GM18502 (cell line): ENCODE measurements around the gene PKMYT1.

Source experiments
- ATAC-seq: cut with Tn5 transposase; IDR thresholded peaks from one replicate; pipeline ENCODE4 v1.9.1; 2021; ENCODE audit warnings: mild to moderate bottlenecking; ENCODE audit not compliant: unreplicated experiment, poor library complexity

The PKMYT1 gene

GRCh38 chr16:3019594-3020246 is 39.5 kb upstream of the PKMYT1 start:
- no peak for ATAC-seq

- ATAC-seq: no peak
Measured at GRCh38 chr16:3017794-3018506, 37.7 kb upstream of the PKMYT1 start, which contains the start of gene CLDN6. Gene CLDN6, minus strand, starts transcription at chr16:3018183. Its CDS starts 2,162 bp downstream, at chr16:3016021.

GRCh38 chr16:3017344-3017743 is 37.1 kb upstream of the PKMYT1 start:
- no peak for ATAC-seq

- ATAC-seq: no peak
Measured at GRCh38 chr16:3015865-3016521, 35.7 kb upstream of the PKMYT1 start.

GRCh38 chr16:3014971-3015370 is 34.7 kb upstream of the PKMYT1 start:
- ATAC-seq: no peak

- no peak for ATAC-seq
Measured at GRCh38 chr16:3013998-3014690, 33.9 kb upstream of the PKMYT1 start.

GRCh38 chr16:3013491-3013951 is 33.3 kb upstream of the PKMYT1 start:
- ATAC-seq: no peak

- ATAC-seq: no peak
Measured at GRCh38 chr16:3012828-3013420, 32.7 kb upstream of the PKMYT1 start, which contains the start of gene CLDN9. Gene CLDN9, plus strand, starts transcription at chr16:3012923. Its CDS starts 440 bp downstream, at chr16:3013363.

- ATAC-seq: no peak
Measured at GRCh38 chr16:3012246-3012645, 32.0 kb upstream of the PKMYT1 start.

- ATAC-seq: no peak
Measured at GRCh38 chr16:3010510-3010909, 30.3 kb upstream of the PKMYT1 start.

- no peak for ATAC-seq
Measured at GRCh38 chr16:3009568-3010390, 29.5 kb upstream of the PKMYT1 start.

GRCh38 chr16:3008690-3009037 is 28.4 kb upstream of the PKMYT1 start:
- no peak for ATAC-seq

- ATAC-seq: no peak
Measured at GRCh38 chr16:3007957-3008689, 27.9 kb upstream of the PKMYT1 start.

GRCh38 chr16:3007059-3007956 is 27.1 kb upstream of the PKMYT1 start:
- ATAC-seq: no peak

- ATAC-seq: no peak
Measured at GRCh38 chr16:3004781-3005284, 24.6 kb upstream of the PKMYT1 start.

- peak; percentile 26 for ATAC-seq
Measured at GRCh38 chr16:3004319-3004718, 24.1 kb upstream of the PKMYT1 start.

- ATAC-seq: peak; percentile 95
Measured at GRCh38 chr16:3003582-3004270, 23.5 kb upstream of the PKMYT1 start.
